OCI-LY7 (cell line): ENCODE measurements around the gene ZSWIM5. TPM values are rescaled to one million over a fixed set of nuclear protein-coding genes. Genes with fewer than 3 reads are reported as not detected.
"Not testable (repeated sequence)": the region's sequence is repeated elsewhere in the genome, so short reads cannot be mapped to it uniquely, and the experiment has no call there.

Source experiments
- BruUV-seq: library from RNA; stranded (reverse); fragments of 400-500 nt; replicated peaks from 2 replicates; lab custom pipeline; 2021; lab: Mats Ljungman, UMichigan
- CTCF ChIA-PET: fragments of 300-600 bp; sonication (Branson Sonifier 250); formaldehyde crosslinking; loops from one replicate; lab custom pipeline; 2022; ENCODE audit warnings: antibody characterized with exemption; ENCODE audit not compliant: unreplicated experiment; lab: Charles Lee
- POLR2A ChIA-PET: fragments of 300-600 bp; sonication (Branson Sonifier 250); formaldehyde crosslinking; loops from one replicate; lab custom pipeline; 2022; ENCODE audit warnings: antibody characterized with exemption; lab: Charles Lee
- DNase-seq: peaks from one replicate; pipeline ENCODE4 v3.0.0-alpha.2; 2015; ENCODE audit warnings: low spot score
- H2AFZ ChIP-seq: fragments of 200-600 bp; sonication (generic), shearing (Covaris generic); 2 replicates; pipeline ENCODE4 v1.6.1; 2014; ENCODE audit warnings: mild to moderate bottlenecking, antibody characterized with exemption, low read length, moderate library complexity
- H3K27ac ChIP-seq: fragments of 200-600 bp; sonication (generic); 2 replicates; pipeline ENCODE4 v1.5.1; 2014; ENCODE audit warnings: mixed run types, low read depth, mild to moderate bottlenecking, moderate library complexity, low read length, inconsistent platforms; ENCODE audit not compliant: poor library complexity, severe bottlenecking
- H3K36me3 ChIP-seq: fragments of 200-600 bp; sonication (generic); 2 replicates; pipeline ENCODE4 v1.6.1; 2014; ENCODE audit warnings: mild to moderate bottlenecking, antibody characterized with exemption, low read length, moderate library complexity, mixed read lengths; ENCODE audit not compliant: insufficient read depth
- H3K4me1 ChIP-seq: fragments of 200-600 bp; sonication (generic); 2 replicates; pipeline ENCODE4 v1.5.1; 2014; ENCODE audit warnings: mild to moderate bottlenecking, low read length; ENCODE audit not compliant: insufficient read depth, poor library complexity, severe bottlenecking
- H3K4me2 ChIP-seq: fragments of 200-600 bp; sonication (generic); 2 replicates; pipeline ENCODE4 v1.6.1; 2014; ENCODE audit warnings: mild to moderate bottlenecking, low read length
- H3K4me3 ChIP-seq: fragments of 200-600 bp; sonication (generic); 2 replicates; pipeline ENCODE4 v1.5.1; 2014; ENCODE audit warnings: mild to moderate bottlenecking, low read depth, low read length; ENCODE audit not compliant: poor library complexity, severe bottlenecking
- H3K79me2 ChIP-seq: fragments of 200-600 bp; sonication (generic); 2 replicates; pipeline ENCODE4 v1.6.1; 2016; ENCODE audit warnings: low read depth, mild to moderate bottlenecking, low read length, moderate library complexity, mixed read lengths; ENCODE audit not compliant: insufficient read depth
- H3K9me2 ChIP-seq: fragments of 200-600 bp; sonication (generic); 2 replicates; pipeline ENCODE4 v1.6.1; 2016; ENCODE audit warnings: mild to moderate bottlenecking, low read length, mixed read lengths; ENCODE audit not compliant: insufficient read depth
- H3K9me3 ChIP-seq: fragments of 200-600 bp; sonication (generic); 2 replicates; pipeline ENCODE4 v1.6.1; 2014; ENCODE audit warnings: mild to moderate bottlenecking, mixed run types, low read length, mixed read lengths
- H4K20me1 ChIP-seq: fragments of 200-600 bp; sonication (generic); 2 replicates; pipeline ENCODE4 v1.6.1; 2014; ENCODE audit warnings: mild to moderate bottlenecking, antibody characterized with exemption, low read length, moderate library complexity, mixed read lengths; ENCODE audit not compliant: insufficient read depth
- EZH2phosphoT487 ChIP-seq: fragments of 200-600 bp; sonication (generic); IDR thresholded peaks from 2 replicates; pipeline ENCODE4 v1.6.1; 2018; ENCODE audit warnings: low read depth, borderline replicate concordance, mild to moderate bottlenecking, mixed run types, antibody characterized with exemption, low read length, moderate library complexity, mixed read lengths
- intact Hi-C: fragments of 100-400 bp; cut with micrococcal nuclease; formaldehyde crosslinking; loops from one replicate; pipeline ENCODE4 v1.10.0; 2022; ENCODE audit not compliant: unreplicated experiment
- total RNA-seq, 2 experiments: library from RNA; depleted of rRNA in 1 of 2; stranded (reverse); fragments of >200 nt in 1 of 2; shearing (Covaris generic) in 1 of 2; gene quantifications; 2 replicates each; pipeline ENCODE4 v1.2.3, GENCODE V29; 2014 to 2022
- TF ChIP-seq, protein P1 (sequence below): fragments of 200-600 bp; sonication (generic); conservative IDR thresholded peaks from 2 replicates; pipeline ENCODE4 v1.5.1; 2014; ENCODE audit warnings: mild to moderate bottlenecking, antibody characterized with exemption, low read length, moderate library complexity, mixed read lengths

ZSWIM5 gene
- total RNA-seq, 2 experiments from 2014 or later = 0.28 to 0.42 TPM

DNA sequence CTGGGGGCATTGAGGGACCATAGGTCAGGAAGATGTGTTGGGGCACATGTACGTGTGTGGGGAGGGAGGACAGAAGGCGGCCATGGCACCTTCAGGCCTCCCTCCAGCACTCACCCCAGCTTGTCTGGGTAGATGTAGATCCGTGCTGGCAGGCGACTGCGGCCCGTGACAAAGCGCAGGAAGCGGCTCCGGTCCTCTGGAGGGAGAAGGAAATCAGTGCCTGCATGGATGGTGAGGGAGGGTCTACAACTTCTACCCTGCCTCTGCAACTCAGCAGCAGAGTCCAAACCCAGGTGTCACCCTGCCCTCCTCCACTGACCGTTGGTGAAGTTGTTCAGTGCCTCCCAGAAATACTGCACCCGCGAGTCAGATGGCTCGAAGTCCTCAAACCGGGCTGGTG lies 202.7 kb downstream of the ZSWIM5 start:
- BruUV-seq = no TSS peak
- Histone ChIP-seq H3K36me3 (peaks cover 51% of the 10 kb centered on the region; the same call in 1 of the 2 replicates), H3K4me2 (no peak overlapping the region), H3K79me2 (no peaks in the 10 kb centered on the region), H4K20me1 (no peaks in the 10 kb centered on the region), H3K27ac (no peak overlapping the region), H3K4me3 (no peak overlapping the region), H3K9me2 (no peaks in the 10 kb centered on the region), H2AFZ (no peak overlapping the region), H3K4me1 (peaks cover 7% of the 10 kb centered on the region), H3K9me3 (no peaks in the 10 kb centered on the region)
- no peak for DNase-seq
- intact Hi-C loops = no loop called here
- TF ChIP-seq EZH2phosphoT487 = no peak
- TF ChIP-seq, protein P1, sequence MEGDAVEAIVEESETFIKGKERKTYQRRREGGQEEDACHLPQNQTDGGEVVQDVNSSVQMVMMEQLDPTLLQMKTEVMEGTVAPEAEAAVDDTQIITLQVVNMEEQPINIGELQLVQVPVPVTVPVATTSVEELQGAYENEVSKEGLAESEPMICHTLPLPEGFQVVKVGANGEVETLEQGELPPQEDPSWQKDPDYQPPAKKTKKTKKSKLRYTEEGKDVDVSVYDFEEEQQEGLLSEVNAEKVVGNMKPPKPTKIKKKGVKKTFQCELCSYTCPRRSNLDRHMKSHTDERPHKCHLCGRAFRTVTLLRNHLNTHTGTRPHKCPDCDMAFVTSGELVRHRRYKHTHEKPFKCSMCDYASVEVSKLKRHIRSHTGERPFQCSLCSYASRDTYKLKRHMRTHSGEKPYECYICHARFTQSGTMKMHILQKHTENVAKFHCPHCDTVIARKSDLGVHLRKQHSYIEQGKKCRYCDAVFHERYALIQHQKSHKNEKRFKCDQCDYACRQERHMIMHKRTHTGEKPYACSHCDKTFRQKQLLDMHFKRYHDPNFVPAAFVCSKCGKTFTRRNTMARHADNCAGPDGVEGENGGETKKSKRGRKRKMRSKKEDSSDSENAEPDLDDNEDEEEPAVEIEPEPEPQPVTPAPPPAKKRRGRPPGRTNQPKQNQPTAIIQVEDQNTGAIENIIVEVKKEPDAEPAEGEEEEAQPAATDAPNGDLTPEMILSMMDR = no peak
- ChIA-PET CTCF (no interaction called here), POLR2A (no interaction called here)

DNA sequence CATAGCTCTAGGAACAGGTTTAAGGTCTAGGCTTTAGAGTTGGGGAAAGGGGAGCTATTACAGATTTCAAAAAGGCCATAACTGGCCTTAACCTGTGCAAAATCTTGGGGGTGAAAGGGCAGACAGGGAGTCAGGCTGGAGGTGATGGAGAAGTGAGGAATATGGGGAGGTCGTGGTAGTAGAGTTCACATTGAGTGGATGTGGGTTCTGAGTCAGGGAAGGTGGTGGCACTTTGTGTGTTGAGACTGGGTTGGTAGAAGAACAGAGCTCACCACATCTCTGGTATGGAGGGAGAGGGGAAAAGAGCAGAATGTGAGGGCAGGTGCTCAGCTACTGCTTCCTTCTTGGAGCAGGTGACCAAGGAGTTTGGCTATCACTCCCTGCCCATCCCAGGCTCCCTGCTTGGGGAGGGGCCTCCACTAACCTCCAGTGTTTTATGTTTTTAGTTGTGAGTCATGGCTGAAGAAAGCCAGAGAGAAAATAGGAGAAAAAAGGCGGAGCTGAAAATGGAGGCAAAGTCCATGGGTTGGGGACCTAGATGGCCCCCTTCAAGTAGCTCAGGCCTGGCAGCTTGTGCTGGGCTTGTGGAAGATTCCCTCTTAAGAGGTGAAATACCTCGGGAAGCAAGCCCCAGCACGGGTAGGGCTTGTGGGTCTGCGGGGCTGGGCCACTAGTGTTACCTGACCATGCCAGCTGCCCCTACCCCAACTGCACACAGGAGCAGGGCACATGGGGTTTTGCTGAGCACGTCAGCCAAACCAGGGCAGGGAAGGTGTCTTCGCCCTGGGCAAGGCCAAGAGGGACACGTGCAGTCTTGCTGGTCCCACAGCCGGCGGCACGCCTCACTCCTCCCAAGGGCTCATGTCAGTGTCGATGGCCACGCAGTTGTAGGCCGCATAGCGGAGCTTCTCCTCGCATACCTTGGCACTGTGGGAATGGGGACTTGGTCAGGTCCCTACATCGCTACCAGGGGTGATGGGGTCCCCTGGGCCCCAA lies 203.5 kb downstream of the ZSWIM5 start:
- Histone ChIP-seq H3K4me1 (peaks cover 7% of the 10 kb centered on the region), H4K20me1 (no peaks in the 10 kb centered on the region), H3K9me3 (no peaks in the 10 kb centered on the region), H3K36me3 (peaks cover 44% of the 10 kb centered on the region; the same call in 1 of the 2 replicates), H3K79me2 (no peaks in the 10 kb centered on the region), H2AFZ (no peak overlapping the region), H3K4me3 (no peak overlapping the region), H3K9me2 (no peaks in the 10 kb centered on the region), H3K4me2 (no peak overlapping the region), H3K27ac (no peak overlapping the region)
- BruUV-seq = no TSS peak
- POLR2A ChIA-PET = interaction anchor here (0.5 to 1.0 kb wide), 4 partner anchors 8 to 498 kb away, joined by 3 to 4 read pairs (median 3); partner anchors contain the start of gene UROD
- CTCF ChIA-PET = no interaction called here
- TF ChIP-seq, protein P1 = no peak
- TF ChIP-seq EZH2phosphoT487 = no peak
- DNase-seq = no peak
- intact Hi-C loops = no loop called here

DNA sequence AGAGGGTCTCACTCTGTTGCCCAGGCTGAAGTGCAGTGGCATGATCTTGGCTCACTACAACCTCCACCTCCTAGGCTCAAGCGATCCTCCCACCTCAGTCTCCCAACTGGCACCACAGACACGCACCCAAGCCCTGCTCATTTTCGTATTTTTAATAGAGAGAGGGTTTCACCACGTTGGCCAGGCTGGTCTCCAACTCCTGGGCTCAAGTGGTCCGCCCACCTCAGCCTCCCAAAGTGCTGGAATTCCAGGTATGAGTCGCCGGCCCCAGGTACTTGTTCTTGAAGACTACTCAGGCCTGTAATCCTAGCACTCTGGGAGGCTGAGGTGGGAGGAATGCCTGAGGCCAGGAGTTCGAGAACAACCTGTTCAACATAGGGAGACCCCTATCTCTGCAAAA lies 204.8 kb downstream of the ZSWIM5 start:
- H3K27ac ChIP-seq, H3K79me2 ChIP-seq, DNase-seq, H3K9me3 ChIP-seq, H3K9me2 ChIP-seq, CTCF ChIA-PET, H3K4me3 ChIP-seq, H2AFZ ChIP-seq, BruUV-seq, H3K4me1 ChIP-seq, H4K20me1 ChIP-seq, H3K4me2 ChIP-seq, POLR2A ChIA-PET, intact Hi-C loops: not testable (repeated sequence)
- peaks cover 33% of the 10 kb centered on the region; the same call in 1 of the 2 replicates for H3K36me3 ChIP-seq
